Activated CD4-positive, alpha-beta T cell treated with anti-CD3 and anti-CD28 coated beads for 48 hours (primary cell): ENCODE results near the gene RNF187.

Experiments used
- DNase-seq: peaks from one replicate; pipeline ENCODE4 v3.0.0-alpha.2; 2020

Gene RNF187

DNA sequence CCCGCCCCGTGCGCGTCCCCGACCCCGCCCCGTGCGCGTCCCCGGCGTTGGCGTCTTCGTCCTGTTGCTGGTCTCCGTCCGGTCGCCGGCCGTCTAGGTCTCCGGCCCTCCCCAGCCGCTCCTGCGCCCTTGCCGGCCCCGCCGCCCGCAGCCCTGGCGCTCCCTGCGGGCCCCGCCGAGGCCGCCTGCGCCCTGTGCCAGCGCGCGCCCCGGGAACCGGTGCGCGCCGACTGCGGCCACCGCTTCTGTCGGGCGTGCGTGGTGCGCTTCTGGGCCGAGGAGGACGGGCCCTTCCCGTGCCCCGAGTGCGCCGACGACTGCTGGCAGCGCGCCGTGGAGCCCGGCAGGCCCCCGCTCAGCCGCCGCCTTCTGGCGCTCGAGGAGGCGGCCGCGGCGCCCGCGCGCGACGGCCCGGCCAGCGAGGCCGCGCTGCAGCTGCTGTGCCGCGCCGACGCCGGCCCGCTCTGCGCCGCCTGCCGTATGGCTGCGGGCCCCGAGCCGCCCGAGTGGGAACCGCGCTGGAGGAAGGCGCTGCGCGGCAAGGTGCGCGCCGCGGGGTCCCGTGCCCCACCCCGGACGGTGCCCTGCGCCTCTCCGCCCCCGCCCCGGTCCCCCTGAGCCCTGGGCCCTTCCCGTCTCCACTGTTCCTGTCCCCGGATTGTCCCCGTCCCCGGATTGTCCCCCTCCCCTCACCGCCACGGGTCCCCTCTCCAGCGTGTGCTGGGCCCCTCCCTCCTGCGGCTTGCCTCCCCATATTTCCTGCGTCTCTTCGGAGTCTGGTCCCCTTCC is at the start of gene RNF187:
Gene RNF187, plus strand, starts transcription at position 47 of the 789 bp plus-strand sequence.
- DNase-seq: peak; percentile 50

DNA sequence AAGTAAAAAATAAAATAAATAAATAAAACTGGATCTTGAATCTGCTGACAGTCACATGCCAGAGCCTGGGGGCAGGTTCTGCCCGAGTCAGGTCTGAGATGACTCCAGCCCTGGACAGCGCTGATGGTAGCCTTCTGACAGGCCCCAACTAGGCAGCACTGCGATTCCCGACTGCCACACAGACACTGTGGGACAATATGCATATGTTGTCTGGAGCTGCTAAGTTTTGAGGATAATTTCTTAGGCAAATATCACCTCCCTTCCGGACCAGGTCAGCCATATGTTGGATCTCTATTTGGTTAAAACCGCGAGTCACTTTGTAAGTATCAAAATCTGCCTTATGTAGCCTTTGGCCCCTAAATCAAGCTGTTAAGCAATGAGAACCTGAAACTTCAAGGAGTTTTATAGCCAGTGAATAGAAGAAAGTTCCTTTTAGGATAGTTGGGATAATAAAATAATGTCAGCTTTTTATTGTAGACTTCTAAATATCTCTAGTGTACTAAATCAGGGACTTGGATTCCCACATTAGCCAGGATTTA is 49.7 kb upstream of the RNF187 start:
- DNase-seq: no peak

DNA sequence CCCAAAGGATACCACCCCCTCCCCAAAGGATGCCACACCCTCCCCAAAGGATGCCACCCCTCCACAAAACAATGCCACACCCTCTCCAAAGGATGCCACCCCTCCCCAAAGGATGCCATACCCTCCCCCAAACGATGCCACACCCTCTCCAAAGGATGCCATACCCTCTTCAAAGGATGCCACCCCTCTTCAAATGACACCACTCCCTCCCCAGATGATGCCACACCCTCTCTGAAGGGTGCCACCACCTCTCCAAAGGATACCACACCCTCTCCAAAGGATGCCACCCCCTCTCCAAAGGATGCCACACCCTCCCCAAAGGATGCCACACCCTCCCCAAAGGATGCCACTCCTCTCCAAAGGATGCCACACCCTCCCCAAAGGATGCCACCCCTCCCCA is 48.9 kb upstream of the RNF187 start:
- no peak for DNase-seq

DNA sequence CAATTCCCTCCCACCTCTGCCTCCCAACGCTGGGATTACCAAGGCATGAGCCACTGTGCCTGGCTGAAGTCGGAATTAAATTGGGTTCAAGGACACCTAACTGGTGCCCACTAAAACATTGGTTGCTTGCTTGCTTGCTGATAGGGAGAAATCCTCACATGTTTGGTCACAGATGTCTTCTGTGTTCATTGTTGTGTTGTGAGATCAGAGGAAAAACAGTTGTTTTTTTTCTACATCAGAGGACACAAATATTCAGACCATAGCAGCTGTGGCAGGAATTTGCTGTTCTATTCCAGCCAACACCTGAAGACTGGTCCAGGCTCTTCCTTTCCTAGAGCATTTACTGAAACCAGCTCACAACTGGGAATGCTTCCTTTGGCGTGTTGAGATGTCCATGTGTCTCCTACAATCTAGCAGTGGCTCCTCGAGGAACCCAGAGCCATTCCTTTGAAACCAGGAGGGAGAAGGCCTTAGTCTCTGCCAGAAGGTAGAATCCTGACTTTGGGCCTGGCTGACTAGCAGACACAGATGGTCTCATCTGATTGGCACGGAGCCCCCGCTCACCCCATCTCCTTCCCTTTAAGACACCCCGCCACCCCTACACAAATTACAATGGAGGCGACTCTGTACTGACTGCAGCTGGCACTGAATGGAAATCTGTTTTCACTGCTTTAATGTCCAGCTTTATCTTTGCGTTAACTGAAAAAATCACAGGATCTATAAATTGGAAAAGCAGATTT is 46.3 kb upstream of the RNF187 start:
- no peak for DNase-seq

DNA sequence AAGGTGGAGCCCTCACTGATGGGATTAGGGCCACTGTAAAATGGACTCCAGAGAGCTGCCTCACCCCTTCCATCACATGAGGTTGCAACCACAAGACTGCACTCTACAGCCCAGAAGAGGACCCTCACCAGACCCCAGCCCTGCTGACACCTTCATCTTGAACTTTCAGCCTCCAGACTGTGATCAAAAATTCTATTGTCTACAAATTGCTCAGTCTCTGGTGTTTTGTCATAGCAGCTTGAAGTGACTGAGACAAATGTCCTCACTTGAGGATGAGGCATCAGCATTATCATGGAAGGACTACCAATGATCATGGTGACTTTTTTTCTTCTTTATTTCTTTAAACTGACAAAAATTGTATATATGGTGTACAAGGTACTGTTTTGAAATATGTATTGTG is 43.8 kb upstream of the RNF187 start:
- no peak for DNase-seq

DNA sequence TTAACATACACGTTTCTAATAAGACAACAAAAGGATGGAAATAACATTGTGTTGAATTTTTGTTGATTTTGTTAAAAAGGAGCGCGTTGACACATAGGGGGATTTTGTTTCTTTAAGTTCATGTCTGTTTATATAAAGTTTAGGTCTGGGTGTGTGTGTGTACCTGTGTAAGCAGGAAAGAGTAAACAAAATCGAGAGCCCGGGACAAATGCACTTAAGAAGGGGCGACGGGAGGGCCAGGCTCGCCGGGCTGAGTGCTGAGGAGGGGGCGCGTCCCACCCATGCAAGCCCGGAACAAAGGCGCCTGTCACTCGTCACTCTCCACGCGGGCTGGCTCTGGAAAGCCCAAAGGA is 41.7 kb upstream of the RNF187 start:
- DNase-seq: no peak

DNA sequence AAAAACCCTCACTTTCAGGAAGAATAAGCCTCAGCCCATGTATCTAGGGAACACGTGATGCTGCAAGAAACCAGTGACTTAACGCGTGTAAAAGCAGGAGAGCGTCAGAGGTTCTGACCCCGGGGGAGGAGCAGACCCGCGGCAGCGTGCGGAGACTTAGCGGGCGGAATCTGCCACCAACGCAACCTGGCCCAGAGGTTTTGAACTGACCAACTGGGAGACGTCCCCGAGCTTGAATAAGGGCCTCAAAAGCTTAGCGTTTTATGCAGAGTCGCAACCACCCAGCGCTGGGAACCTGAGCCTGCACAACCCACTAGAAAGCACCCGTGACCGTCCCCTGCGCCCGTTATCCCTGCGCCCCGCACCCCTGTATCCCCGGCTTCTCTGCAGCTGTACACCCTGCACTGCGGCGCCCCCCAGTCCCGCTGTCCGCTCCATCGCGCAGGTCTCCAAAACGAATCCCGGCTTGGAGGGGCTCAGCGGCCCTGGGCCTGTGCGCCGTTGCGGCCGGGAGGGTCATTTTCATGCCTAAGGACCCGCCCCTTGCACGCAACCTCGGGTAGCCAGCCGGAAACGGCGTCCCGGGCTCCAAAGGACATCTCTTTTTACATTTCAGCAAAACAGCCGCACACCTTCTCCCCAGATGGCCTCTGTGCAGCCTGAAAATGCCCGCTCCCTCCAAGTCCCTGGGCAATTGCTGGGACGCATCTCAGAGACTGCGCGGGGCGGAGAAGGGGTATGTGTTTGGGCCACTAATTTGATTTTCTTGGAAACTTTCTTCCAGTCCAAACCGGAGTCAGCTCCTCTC is 41.1 kb upstream of the RNF187 start:
- DNase-seq: peak; percentile 58

DNA sequence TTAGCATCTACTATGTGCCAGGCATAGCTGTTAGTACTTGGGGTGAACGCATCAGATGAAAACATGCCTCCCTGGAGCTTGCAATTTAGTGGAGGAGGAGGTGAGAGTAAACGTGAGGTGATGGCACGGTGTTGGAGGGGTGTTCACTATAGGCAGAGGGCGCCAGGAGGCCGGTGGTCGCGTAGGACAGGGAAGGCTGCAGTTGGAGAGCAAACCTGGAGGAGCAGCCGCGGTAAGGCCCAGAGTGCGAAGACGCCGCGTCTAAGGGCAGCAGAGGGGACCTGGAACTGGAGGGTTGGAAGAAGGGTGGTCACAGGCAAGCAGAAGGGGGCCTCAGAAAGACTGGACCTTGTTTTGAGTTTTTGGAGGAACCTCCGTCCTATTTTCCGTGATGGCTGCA is 40.3 kb upstream of the RNF187 start:
- no peak for DNase-seq

DNA sequence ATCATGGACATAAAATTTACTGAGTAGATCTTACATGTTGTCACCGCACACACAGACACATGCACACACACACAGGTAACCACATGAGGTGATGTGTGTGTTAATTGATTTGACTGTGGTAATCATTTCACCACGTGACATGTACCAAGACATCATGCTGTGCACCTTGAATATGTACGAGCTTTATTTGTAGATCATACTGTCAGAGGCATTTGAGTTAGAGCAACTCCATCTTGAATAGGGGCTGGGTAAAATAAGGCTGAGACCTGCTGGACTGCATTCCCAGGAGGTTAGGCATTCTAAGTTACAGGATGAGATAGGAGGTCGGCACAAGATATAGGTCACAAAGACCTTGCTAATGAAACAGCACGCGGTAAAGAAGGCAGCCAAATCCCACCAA is 38.8 kb upstream of the RNF187 start:
- no peak for DNase-seq

DNA sequence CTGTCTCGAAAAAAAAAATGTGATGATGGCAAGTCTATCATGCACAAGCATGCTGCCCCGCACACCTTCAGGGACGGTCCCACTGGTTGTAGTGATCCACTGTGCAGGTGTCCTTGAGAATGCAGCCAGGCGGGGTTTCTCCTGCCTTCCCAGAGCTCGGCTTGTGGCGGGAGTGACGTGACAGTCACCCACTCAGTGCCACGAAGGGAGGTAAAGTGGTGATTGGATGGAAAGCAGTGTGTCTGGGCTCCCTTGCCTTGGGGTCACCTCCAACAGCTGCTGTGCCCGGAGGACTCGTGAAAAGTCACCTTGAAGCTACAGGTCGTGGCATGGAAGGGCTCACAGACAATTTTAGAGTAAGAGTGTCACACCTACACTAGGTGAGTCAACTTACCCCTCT is 37.0 kb upstream of the RNF187 start:
- DNase-seq: no peak

DNA sequence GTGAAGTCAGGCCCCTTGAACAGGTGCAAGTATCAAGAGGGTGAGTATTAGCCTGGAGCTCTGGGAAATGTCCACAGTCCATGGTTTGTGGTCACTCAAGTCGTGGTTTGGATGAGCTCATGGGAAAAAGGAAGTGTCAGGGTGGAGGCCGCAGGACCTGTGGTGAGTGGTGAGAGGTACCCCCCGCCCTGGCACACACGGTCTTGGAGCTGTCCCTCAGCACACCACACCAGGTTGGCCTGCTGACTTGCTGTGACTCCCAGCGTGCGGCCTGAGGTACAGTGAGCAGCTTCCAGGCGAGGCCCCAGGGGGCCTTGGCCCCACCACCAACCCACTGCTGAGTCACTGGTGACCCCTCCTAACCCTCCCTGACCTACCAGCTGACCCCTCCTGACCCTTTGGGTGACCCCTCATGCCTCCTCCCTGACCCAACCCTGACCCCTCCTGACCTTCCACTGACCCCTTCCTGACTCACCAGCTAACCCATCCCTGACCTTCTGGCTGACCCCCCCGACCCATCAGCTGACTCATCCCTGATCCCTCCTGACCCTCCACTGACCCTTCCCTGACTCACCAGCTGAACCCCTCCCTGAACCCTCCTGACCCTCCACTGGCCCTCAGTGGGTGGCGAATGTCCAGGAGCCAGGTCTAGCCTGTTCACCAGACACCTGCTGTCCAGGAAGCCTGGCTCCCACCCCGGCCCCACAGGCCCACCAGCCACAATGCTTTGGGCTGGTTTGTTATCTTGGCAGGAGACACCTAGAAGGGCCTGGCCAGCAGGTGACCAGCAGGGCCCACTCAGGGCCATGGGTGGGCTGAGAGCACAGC is 34.8 kb upstream of the RNF187 start:
- no peak for DNase-seq

DNA sequence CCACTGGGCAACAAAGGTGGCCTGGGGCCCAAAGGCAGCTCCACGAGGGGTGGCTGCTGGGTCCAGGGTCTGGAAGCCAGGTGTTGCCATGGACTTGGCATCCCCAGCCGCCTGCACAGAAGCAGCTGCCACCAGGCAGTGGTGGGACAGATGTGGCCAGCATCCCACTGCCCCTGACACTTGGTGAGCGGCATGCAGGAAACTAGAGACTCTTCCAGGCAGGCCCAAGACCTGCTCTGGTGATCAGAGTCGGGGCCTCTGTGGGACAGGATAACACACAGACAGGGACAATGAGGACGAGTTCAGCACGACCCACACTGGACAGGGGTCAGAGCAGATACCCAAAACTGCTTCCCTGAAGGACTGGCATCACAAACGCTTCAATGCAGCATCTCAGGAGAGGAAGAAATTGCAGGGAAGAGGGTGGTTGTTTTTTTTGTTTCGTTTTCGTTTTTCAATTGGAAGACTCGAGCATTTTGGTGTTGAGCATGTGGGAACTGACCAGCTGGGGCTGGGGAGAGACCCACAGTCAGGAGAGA is 34.1 kb upstream of the RNF187 start:
- no peak for DNase-seq

DNA sequence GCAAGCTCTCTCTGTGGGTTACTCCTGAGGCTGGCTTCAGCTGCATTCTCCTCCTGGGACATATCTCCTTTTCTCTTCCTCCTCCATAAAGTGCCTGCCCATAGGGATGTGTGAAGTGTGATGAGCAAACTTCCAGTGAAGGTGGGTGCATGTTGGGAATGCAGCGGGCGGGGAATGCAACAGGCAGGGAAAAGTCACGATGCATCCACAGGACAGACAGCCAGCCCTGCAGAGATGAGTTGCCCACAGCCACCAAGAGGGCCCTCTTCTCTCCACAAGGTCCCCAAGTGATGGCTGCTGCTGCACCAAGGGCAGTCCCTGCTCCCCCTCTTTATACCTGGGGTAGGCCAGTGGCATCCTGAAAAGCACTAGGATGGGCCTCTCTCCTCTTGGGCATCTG is 33.6 kb upstream of the RNF187 start:
- no peak for DNase-seq

DNA sequence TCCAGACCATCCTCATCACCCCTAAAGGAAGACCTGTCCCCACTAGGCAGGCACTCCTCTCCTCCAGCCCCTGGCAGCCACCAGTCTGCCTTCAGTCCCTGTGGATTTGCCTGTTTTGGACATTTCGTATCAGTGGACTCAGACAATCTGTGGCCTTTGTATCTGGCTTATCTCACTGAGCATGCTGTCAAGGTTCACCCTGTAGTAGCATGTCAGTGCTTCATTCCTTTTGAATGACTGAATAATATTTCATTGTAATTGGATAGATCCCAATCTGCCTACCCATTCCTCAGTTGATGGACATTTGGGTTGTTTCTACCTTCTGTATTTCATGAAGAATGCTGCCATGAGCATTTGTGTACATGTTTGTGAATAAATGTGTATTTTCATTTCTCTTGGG is 32.9 kb upstream of the RNF187 start:
- DNase-seq: no peak

DNA sequence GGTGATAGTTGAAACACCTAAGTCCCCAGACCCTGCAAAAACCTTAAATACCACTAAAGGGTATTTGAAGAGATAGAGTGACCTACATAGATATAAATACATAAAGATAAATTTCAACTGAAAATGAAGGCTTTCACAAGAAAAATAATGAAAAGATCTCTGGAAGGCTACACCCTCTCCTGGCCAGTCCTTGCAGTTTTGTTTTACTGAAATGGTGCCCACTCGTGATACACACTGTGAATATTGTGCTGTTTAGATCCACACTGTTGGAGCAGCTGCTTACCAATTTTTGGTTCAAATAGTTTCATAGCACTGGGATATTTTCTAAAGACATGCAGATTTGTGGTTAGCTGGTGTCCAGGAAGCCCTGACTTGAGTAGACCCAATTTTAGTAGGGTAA is 31.5 kb upstream of the RNF187 start:
- DNase-seq: no peak

DNA sequence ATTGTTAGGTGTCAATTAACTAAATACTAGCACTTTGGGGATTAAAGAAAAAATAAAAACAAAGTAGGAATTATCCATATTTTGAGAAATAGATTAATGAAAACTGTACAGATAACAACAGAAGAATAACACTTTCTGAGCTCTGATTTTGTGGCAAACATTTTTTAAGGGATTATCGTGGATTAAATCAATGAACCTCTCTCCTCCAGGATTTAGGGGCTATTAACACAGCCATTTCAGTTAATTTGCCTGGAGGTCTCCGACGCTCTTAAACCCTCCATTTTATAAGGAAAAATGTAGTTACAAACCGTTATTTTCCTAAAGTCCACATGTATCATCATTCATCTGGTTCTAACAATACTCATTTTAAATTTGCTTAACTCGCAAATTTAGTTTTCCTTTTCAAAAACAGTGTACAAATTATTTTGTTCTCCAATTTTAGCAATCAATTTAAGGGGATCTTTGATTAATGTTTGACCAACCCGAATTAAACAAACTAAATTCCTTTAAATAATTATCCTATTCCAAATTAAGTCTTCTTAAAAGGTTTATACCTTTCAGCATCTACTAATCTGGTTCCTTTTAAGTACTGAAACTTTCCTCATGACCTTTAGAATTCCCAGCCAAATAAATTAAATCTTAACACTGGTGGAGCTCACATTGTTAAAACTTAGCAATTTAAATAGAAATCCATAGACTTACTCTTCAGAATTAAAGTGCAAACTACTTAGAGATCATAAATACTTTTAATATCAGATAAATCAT is 30.7 kb upstream of the RNF187 start:
- DNase-seq: no peak

DNA sequence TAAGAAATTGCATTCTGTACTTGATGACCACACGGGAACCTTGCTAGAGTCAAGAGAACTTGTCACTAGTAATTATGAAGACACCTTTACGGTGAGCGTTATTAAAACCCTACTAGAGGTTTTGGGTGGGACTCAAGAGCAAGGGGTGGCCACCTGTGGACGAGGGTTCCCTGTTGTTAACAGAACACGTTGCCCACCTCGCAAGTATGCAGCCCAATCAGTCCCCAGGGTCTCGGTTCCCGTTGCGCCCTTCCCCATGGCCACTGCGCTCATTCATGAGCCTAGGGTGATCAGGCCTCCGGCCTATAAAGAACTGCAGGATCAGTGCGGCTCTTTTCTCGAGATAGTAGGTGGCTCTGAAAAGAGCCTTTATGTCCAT is 30.2 kb upstream of the RNF187 start:
- no peak for DNase-seq

DNA sequence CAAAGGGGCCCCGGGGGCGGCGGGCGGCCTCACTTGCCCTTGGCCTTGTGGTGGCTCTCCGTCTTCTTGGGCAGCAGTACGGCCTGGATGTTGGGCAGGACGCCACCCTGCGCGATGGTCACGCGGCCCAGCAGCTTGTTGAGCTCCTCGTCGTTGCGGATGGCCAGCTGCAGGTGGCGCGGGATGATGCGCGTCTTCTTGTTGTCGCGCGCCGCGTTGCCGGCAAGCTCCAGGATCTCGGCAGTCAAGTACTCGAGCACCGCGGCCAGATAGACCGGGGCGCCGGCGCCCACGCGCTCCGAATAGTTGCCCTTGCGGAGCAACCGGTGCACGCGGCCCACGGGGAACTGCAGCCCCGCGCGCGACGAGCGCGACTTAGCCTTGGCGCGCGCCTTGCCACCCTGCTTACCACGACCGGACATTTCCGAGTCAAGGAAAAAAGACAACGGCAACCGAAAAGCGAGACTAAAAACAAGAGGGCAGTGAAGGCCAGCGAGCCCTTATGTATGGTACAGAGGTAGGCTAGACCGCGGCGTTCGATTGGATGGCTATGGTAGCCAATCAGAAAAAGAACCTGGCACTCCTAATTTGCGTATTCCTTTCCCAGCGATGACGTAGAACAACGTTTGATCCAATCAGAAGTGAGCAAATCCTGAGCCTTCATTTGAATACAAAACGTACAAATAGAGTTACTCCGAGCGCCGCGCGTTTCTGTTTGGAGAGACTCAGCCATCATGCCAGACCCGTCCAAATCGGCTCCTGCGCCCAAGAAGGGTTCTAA is 29.6 kb upstream of the RNF187 start:
- DNase-seq: peak; percentile 90

DNA sequence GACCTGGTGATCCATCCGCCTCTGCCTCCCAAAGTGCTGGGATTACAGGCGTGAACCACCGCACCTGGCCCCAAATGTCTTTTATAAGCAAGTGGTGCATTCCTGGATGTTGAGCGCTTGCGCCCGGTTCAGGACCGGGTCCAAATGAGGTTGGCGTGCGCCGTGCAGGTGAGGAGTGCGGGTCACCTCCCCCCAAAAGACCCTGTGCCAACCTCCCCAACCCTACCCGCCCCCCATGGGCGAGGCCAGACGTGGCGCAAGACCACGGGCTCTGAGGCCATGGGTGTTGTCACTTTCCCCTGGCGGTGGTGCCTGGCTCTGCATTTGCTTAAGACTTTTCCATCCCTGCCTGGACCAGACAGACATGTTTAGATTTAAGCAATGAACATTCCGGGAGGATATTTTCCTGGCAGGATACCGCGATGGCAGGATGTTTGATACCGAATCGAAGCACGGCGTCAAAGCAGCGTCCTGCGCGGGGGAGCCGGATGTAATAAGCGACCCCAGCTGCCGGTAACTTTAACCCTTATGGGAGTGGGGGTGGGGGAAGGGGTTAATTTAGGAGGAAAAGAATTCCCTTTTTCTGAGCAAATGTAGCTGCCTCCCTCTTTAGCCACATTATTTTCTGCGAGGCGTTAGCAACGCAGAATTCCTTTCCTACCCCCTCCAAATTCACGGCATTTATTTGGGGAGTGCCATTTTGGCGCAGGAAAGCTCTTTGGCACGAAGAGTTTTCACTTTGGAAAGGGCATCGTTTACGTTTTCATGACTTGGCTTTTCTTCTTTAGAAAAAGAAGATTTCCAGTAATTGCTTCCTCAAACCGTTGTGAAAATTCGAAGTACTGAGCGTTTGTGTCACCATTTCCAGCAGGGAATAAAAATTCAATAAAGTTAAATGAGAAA is 27.8 kb upstream of the RNF187 start:
- DNase-seq: peak; percentile 78

DNA sequence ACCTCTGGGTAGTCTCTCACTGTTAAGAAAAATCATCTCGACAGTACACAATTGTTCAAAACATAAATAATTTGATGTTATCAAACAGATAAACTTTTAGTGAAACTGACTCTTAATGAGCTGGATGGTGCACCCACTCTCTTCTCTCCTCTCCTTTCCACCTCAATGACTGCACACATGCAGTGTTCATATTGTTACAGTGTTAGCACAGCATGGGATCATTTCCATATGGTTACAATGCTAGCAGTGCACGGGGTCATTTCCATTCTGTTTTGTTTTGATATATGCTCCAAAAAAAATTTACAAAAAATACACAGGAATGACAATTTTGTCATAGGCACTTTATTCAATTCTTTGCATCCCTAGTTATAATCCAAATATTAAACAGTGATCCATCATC is 26.4 kb upstream of the RNF187 start:
- no peak for DNase-seq
